NCI-H748 (cell line): ENCODE results near the gene CCNE1.
A peak's percentile ranks its signal among the peaks of the same experiment; 100 is the strongest.
"Not testable (repeated sequence)": the region's sequence is repeated elsewhere in the genome, so short reads cannot be mapped to it uniquely, and the experiment has no call there.

Experiments
- DNase-seq: peaks from one replicate; lab custom pipeline; 2025; ENCODE audit not compliant: unreplicated experiment; lab: John Stamatoyannopoulos, UW

The CCNE1 gene

GRCh38 chr19:29785955-29786589 is 25.7 kb upstream of the CCNE1 start:
- no peak for DNase-seq

GRCh38 chr19:29787281-29787680 is 24.5 kb upstream of the CCNE1 start:
- no peak for DNase-seq

DNA sequence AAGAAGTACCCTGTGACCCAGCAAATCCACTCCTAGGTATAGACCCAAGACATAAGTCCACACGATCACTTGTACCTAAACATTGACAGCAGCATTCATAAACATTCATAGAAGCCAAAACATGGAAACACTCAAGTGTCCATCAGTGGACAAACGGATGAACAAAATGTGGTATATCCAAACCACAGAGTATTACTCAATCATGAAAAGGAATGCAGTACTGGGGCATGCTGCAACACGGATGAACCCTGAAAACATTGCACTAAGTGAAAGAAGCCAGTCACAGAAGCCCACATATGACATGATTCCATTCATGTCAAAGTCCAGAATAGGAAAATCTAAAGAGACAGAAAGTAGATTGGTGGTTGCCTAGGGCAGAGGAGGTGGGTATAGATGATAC is 22.8 kb upstream of the CCNE1 start:
- no peak for DNase-seq

GRCh38 chr19:29793116-29793727 is 18.6 kb upstream of the CCNE1 start:
- no peak for DNase-seq

DNA sequence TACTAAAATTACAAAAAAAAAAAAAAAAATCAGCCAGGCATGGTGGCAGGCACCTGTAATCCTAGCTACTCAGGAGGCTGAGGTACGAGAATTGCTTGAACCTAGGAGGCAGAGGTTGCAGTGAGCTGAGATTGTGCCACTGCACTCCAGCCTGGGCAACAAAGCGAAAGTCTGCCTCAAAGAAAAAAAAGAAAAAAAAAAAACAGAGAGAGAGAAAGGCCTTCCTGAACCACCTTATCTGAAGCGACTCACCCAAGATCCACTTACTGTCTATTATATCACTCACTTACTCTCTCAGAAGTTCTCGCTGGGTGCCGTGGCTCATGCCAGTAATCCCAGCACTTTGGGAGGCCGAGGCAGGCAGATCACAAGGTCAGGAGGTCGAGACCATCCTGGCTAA is 17.3 kb upstream of the CCNE1 start:
- DNase-seq: not testable (repeated sequence)

GRCh38 chr19:29795461-29796172 is 16.2 kb upstream of the CCNE1 start:
- no peak for DNase-seq

DNA sequence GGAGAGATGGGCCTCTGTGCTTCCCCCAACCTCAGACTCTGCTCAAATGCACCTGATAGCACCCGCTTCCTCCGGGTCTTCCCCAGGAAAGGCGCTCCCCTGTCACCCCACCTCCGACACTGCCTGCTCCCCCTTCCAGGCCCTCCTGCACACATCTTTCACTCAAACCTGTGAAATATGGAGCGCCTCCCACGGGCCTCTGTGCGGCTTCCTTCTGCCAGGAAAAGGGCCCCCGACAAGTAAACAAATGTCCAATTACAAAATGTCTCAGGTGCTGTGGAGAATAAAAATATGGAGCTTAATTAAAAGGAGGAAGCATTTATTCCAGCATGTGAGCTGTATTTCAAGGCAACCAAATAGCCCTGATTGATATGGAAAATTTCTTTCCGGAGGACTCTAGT is 15.6 kb upstream of the CCNE1 start:
- DNase-seq: no peak

DNA sequence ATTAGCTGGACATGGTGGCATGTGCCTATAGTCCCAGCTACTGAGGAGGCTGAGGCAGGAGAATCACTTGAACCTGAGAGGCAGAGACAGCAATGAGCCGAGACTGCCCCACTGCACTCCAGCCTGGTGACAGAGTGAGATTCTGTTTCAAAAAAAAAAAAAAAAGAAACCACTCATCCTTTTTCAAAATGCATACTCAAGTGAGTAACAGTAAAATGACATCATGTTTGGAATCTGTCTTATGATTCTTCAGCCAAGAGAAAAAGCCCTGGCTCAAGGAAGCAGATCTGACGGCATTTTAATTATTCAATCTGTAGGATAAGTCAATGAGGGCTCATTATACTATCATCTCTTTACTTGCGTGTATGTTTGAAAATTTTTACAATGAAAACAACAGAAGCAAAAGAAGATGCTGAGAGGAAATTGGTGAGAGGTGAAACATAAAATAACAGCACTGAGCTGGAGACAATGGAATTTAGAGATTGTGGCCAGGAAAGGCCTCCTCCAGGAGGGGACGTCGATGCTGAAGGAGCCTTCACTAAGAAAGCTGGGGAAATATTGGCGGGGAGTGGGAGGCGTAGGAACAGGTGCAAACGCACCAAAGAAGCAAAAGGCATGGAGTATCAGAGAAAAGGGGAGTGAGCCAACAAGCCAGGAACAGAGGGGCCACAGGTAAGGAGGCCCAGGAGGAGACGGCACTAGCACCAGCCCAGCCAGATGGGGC is 12.9 kb upstream of the CCNE1 start:
- no peak for DNase-seq

GRCh38 chr19:29800100-29800825 is 11.5 kb upstream of the CCNE1 start:
- DNase-seq: no peak

- DNase-seq: not testable (repeated sequence)
These were observed 7.8 kb upstream of the CCNE1 start for GRCh38 chr19:29803951-29804350.

- no peak for DNase-seq
These were observed 7.3 kb upstream of the CCNE1 start for GRCh38 chr19:29804493-29804892.

DNA sequence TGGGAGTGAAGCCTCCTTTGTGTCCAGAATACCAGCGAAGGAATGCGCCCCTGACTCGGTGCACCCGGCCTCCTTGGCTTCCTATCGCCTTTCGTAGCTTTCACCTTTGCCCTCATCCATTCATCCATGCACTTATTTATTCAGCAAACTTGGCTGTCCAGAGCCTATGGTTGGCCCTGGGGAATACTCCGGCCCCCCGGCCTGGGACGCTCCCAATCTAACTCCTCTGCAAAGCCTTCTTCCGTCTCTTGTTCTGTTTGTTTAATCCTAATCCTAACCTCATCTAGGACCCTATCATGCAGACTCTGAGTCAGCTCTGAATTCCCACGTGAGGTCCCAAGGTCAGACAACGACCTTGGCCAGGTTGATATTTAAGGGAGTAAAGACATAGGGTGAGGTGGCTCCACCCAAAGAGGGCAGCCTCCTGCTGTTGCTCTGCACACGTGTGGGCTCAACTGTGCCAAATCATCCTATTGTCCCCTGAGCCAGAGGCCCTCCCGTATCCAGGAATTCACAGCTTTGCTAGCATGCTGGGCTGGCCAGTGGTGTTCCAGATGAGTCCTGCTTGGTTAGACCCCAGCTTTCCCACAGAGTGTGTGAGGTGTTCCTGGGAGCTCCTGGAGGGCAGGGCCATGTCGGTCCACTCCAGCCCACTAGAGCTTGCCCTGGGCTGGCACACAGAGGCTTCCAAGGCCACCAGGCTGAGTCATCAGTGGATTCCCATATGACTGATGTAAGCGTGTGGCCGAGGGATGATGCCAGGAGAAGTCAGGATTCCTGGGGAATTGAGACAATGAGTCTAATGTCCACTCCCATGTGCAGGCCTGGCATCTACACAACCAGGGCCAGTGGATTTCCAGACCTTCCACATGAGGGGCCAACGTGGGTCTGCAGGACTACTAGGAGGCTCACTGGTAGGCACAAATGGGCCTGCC is 6.5 kb upstream of the CCNE1 start:
- no peak for DNase-seq

DNA sequence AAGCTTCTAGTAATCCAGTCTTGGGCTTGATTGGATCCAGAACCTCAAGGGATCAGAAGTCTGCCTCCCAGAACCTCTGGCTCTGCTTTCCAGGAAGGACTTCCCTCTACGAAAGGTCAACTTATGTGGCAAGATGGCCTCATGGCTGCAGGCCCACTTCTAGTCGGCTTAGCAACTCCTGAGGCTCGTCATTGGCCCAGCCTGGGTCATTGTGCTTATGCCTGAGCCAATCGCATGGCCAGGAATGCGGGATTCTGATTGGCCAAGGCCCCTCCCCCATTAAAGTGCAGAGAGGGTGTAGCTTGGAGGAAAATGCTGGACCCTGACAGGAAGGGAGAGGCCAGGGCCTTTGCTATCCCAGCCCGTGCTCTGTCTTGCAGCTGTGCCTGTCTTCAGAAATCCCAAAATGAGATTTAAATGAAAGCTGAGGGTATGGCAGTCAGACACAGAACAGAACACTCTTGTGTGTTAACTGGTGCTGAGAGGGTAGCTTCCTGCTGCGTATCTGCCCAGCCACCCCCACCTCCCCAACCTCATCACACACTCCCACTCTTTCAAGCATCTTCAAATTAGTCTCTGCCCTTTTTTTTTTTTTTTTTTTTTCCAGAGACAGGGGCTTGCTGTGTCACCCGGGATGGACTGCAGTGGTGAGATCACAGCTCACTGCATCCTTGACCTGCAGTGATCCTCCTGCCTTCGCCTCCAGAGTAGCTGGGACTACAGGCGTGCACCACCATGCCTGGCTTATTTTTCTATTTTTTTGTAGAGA is 5.5 kb upstream of the CCNE1 start:
- DNase-seq: peak; percentile 24

- no peak for DNase-seq
These were observed 4.6 kb upstream of the CCNE1 start for GRCh38 chr19:29807178-29807577.

DNA sequence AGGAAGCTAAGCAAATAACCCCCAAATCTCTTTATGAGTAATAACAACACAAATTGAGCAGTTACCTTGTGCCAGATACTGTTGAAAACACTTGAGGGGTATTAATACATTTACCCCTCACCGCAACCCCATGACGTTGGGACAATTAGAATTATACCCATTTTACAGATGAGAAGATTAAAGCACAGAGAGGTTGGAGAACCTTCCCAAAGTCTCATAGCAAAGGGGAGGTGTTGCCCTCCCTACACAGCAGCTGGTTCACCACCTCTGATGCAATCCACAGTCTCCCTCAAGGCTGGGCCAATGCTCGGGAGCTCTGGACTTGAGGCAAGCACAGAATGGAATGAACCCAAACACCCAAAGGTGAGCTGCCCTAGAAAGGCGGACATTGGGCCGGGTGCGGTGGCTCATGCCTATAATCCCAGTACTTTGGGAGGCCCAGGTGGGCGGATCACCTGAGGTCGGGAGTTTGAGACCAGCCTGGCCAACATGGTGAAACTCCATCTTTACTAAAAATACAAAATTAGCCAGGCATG is 3.9 kb upstream of the CCNE1 start:
- DNase-seq: no peak

DNA sequence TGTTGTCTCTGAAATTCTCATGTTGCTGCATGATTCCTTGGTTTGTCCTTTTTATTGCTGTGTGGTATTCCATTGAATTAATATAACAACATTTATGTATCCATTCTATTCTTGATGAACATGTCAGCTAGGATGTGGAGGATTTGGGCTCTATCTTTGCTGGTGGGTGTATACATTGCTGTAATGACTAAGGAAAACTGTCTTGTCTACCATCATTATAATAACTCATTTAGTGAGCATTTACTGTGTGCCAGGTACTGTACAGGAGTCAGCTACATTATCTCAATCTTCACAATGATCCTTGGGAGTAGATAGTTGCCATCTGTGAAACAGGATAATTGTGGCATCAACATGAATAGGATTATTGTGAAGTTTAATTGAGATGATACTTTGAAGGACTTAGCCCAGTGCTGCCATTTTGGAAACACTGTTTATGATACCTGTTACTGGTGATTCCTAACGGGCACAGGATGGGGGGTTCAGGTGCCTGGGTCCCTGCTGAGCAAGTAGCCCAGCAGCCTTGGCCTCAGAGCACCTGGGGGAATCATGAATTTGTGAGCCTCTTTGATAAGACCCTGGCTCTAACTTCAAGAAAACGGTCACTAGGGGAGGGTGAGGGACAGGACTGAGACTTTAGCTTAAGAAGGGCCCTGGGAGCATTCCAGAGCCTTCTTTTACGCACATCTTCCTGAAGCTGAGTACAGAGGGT is 1.8 kb upstream of the CCNE1 start:
- DNase-seq: no peak

DNA sequence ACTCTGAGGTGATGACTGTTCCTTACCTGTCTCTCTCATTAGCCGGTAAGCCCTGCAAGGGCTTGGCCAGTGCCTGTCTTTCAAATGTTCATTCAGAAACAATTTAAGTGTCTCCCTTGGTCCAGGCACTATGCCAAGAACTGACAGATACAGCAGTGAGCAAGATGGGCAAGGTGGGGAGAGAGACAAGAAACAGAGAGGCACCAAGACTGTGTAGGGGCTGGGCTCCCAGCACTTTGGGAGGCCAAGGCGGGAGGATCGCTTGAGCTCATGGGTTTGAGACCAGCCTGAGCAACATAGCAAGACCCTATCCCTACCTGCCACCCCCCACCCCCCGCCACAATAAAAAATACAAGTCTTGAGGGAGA is 1.3 kb upstream of the CCNE1 start:
- peak; percentile 51 for DNase-seq

DNA sequence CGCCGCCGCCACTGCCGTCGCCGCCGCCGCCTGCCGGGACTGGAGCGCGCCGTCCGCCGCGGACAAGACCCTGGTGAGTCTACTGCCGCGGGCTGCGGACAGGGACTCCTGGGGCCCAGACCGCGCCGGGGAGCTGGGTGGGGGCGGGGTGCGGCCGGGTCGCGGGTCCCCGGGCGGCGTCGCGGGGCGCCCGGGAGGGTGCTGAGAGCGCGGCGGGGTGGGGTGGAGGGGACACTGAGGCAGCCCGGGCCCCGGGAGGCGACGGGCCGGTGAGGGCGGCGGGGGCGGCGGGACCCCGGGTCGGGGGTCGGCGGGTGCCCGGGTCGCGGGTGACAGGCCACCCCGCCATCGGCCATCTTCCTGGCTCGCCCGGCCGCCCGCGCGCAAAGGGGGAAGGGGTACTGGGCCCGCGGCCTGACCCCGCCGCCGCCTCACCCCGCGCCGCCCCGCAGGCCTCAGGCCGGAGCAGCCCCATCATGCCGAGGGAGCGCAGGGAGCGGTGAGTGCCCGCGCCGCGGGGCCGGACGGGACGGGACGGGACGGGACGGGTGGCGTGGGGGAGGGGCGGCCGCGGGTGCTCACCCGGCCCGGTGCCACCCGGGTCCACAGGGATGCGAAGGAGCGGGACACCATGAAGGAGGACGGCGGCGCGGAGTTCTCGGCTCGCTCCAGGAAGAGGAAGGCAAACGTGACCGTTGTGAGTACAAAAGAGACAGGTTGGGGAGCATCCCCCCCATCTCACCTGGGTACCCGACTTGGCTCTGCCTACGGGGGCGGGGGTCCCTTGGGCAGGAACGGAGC is 489 bp downstream of the CCNE1 start:
- no peak for DNase-seq
